ENCODE data around the gene PCDH18.

The PCDH18 gene

GRCh38 chr4:137471461-137471860 lies 60.8 kb downstream of the PCDH18 start:
- DNase-seq (ENCODE audit: low spot score), result no peak

GRCh38 chr4:137470806-137471205 lies 61.5 kb downstream of the PCDH18 start:
- no peak for DNase-seq (ENCODE audit: low spot score)

Measured in D341Med (cell line).